Activated CD4-positive, CD25-positive, alpha-beta regulatory T cell treated with anti-CD3 and anti-CD28 coated beads, Interleukin-2, amount 50 U/mL, for 72 hours (primary cell): ENCODE data around the gene PLPPR1.

Source experiments
- DNase-seq: peaks from one replicate; pipeline ENCODE4 v3.0.0; 2021

Gene PLPPR1

GRCh38 chr9:101050650-101051049 lies 22.1 kb downstream of the PLPPR1 start:
- DNase-seq = no peak

- DNase-seq = no peak
Measured at GRCh38 chr9:101054657-101055056, 26.1 kb downstream of the PLPPR1 start.

- DNase-seq = no peak
Measured at GRCh38 chr9:101055516-101055915, 27.0 kb downstream of the PLPPR1 start.

GRCh38 chr9:101062686-101063085 lies 34.2 kb downstream of the PLPPR1 start:
- DNase-seq = no peak

- no peak for DNase-seq
Measured at GRCh38 chr9:101063192-101063591, 34.7 kb downstream of the PLPPR1 start.

GRCh38 chr9:101064206-101064605 lies 35.7 kb downstream of the PLPPR1 start:
- no peak for DNase-seq

- no peak for DNase-seq
Measured at GRCh38 chr9:101065930-101066329, 37.4 kb downstream of the PLPPR1 start.

GRCh38 chr9:101068696-101069095 lies 40.2 kb downstream of the PLPPR1 start:
- no peak for DNase-seq

- DNase-seq = no peak
Measured at GRCh38 chr9:101072259-101072658, 43.7 kb downstream of the PLPPR1 start.

GRCh38 chr9:101073122-101073521 lies 44.6 kb downstream of the PLPPR1 start:
- no peak for DNase-seq

- no peak for DNase-seq
Measured at GRCh38 chr9:101081641-101082040, 53.1 kb downstream of the PLPPR1 start.

GRCh38 chr9:101083448-101084202 lies 55.1 kb downstream of the PLPPR1 start:
- DNase-seq = no peak

- DNase-seq = no peak
Measured at GRCh38 chr9:101087426-101087825, 58.9 kb downstream of the PLPPR1 start.

GRCh38 chr9:101092922-101093321 lies 64.4 kb downstream of the PLPPR1 start:
- DNase-seq = no peak

GRCh38 chr9:101093620-101094019 lies 65.1 kb downstream of the PLPPR1 start:
- no peak for DNase-seq

- no peak for DNase-seq
Measured at GRCh38 chr9:101094686-101095085, 66.2 kb downstream of the PLPPR1 start.

GRCh38 chr9:101097210-101097609 lies 68.7 kb downstream of the PLPPR1 start:
- DNase-seq = no peak

- no peak for DNase-seq
Measured at GRCh38 chr9:101098392-101098791, 69.9 kb downstream of the PLPPR1 start.

GRCh38 chr9:101114317-101114716 lies 85.8 kb downstream of the PLPPR1 start:
- no peak for DNase-seq

GRCh38 chr9:101115102-101115501 lies 86.6 kb downstream of the PLPPR1 start:
- no peak for DNase-seq

GRCh38 chr9:101117161-101117560 lies 88.6 kb downstream of the PLPPR1 start:
- DNase-seq = no peak

GRCh38 chr9:101119206-101119819 lies 90.8 kb downstream of the PLPPR1 start:
- DNase-seq = peak; percentile 32

- DNase-seq = no peak
Measured at GRCh38 chr9:101121836-101122399, 93.4 kb downstream of the PLPPR1 start.

GRCh38 chr9:101126556-101126955 lies 98.0 kb downstream of the PLPPR1 start:
- no peak for DNase-seq
